HCT116 (cell line): Measurements from ENCODE around the gene SIGLEC14. TPM values are rescaled to one million over a fixed set of nuclear protein-coding genes. Genes with fewer than 3 reads are reported as not detected.

ENCODE experiments used
- ATAC-seq: fragments of 200-7000 bp; cut with Tn5 transposase; 2 replicates; pipeline ENCODE4 v1.9.1; 2020; ENCODE audit warnings: mild to moderate bottlenecking, moderate library complexity
- BruUV-seq: library from RNA; stranded (reverse); fragments of 400-500 nt; replicated peaks from 2 replicates; lab custom pipeline; 2021; lab: Mats Ljungman, UMichigan
- CTCF ChIA-PET: fragments of 300-600 bp; sonication (Branson Sonifier 250); formaldehyde crosslinking; loops from one replicate; lab custom pipeline; 2021; ENCODE audit warnings: antibody characterized with exemption; lab: Charles Lee
- POLR2A ChIA-PET: fragments of 300-600, 350-600 bp; sonication (Branson Sonifier 250); formaldehyde crosslinking; loops from one replicate; lab custom pipeline; 2021; ENCODE audit warnings: antibody characterized with exemption; lab: Charles Lee
- RAD21 ChIA-PET, 2 experiments: fragments of 300-600 bp; sonication (Branson Sonifier 250); formaldehyde crosslinking; loops; one replicate each; lab custom pipeline; 2023; ENCODE audit warnings: low total read pairs in 2 of 2; ENCODE audit not compliant: uncharacterized antibody in 2 of 2, unreplicated experiment in 2 of 2, low non-redundant PET in 1 of 2; lab: Charles Lee
- DNase-seq: peaks from one replicate; pipeline ENCODE4 v3.0.0-alpha.2; 2010; ENCODE audit warnings: low read depth, low spot score
- H2AFZ ChIP-seq: fragments of 200-600 bp; shearing (Covaris generic), sonication (generic); 2 replicates; pipeline ENCODE4 v1.6.1; 2017; ENCODE audit warnings: low read depth, mixed run types, mixed read lengths, antibody characterized with exemption, low read length; ENCODE audit not compliant: poor library complexity, severe bottlenecking
- H3K27ac ChIP-seq: 2 replicates; pipeline ENCODE4 v1.5.1; 2012; ENCODE audit warnings: low read depth, low read length
- H3K27me3 ChIP-seq: fragments of 200-600 bp; sonication (generic); 2 replicates; pipeline ENCODE4 v1.6.1; 2016; ENCODE audit warnings: mixed run types, low read length, mixed read lengths; ENCODE audit not compliant: insufficient read depth
- H3K36me3 ChIP-seq, 2 experiments: fragments of 200-500 bp in 1 of 2; fragments of 200-600 bp in 1 of 2; sonication (Bioruptor generic) in 1 of 2; sonication (generic) in 1 of 2; 2 replicates each; pipeline versions ENCODE4 v1.5.1 to v1.6.1; 2014 to 2016; ENCODE audit warnings: low read length in 2 of 2, inconsistent platforms in 1 of 2, mixed read lengths in 1 of 2, mixed run types in 1 of 2; ENCODE audit not compliant: insufficient read depth in 2 of 2, control insufficient read depth in 1 of 2
- H3K4me1 ChIP-seq, 2 experiments: fragments of 200-600 bp in 1 of 2; sonication (generic) in 1 of 2; 2 replicates each; pipeline versions ENCODE4 v1.5.1 to v1.6.1; 2012 to 2017; ENCODE audit warnings: low read length in 2 of 2, inconsistent platforms in 1 of 2, mild to moderate bottlenecking in 1 of 2, mixed read lengths in 1 of 2, mixed run types in 1 of 2, moderate library complexity in 1 of 2; ENCODE audit not compliant: insufficient read depth in 2 of 2, control insufficient read depth in 1 of 2
- H3K4me2 ChIP-seq: fragments of 200-600 bp; sonication (generic); 2 replicates; pipeline ENCODE4 v1.6.1; 2017; ENCODE audit warnings: mixed run types, low read length, mixed read lengths
- H3K4me3 ChIP-seq, 2 experiments: fragments of 200-600 bp in 1 of 2; sonication (generic) in 1 of 2; replicated peaks in 1 of 2; 2 replicates each; pipeline ENCODE4 v1.5.1; 2011 to 2016; ENCODE audit warnings: low read length in 2 of 2, control low read depth in 1 of 2, low read depth in 1 of 2, mild to moderate bottlenecking in 1 of 2, mixed read lengths in 1 of 2, mixed run types in 1 of 2
- H3K79me2 ChIP-seq: fragments of 200-600 bp; sonication (generic); 2 replicates; pipeline ENCODE4 v1.6.1; 2017; ENCODE audit warnings: mild to moderate bottlenecking, mixed run types, low read length, moderate library complexity, mixed read lengths; ENCODE audit not compliant: insufficient read depth
- H3K9ac ChIP-seq: fragments of 200-600 bp; sonication (generic); 2 replicates; pipeline ENCODE4 v1.6.1; 2016; ENCODE audit warnings: low read length, mixed read lengths
- H3K9me2 ChIP-seq: fragments of 200-600 bp; sonication (generic), shearing (Covaris generic); 2 replicates; pipeline ENCODE4 v1.6.1; 2017; ENCODE audit warnings: mixed run types, mild to moderate bottlenecking, moderate library complexity; ENCODE audit not compliant: insufficient read depth
- H3K9me3 ChIP-seq, 2 experiments: fragments of 200-500 bp in 1 of 2; fragments of 200-600 bp in 1 of 2; sonication (Bioruptor generic) in 1 of 2; sonication (generic) in 1 of 2; 2 replicates each; pipeline ENCODE4 v1.6.1; 2014 to 2017; ENCODE audit warnings: low read length in 2 of 2, mixed read lengths in 2 of 2, inconsistent platforms in 1 of 2, low read depth in 1 of 2, mild to moderate bottlenecking in 1 of 2, mixed run types in 1 of 2, moderate library complexity in 1 of 2; ENCODE audit not compliant: control insufficient read depth in 1 of 2, insufficient read depth in 1 of 2
- H4K20me1 ChIP-seq: fragments of 200-600 bp; sonication (generic), shearing (Covaris generic); 2 replicates; pipeline ENCODE4 v1.6.1; 2017; ENCODE audit warnings: mixed run types, mild to moderate bottlenecking, moderate library complexity; ENCODE audit not compliant: insufficient read depth
- CEBPB ChIP-seq: IDR thresholded peaks from 2 replicates; pipeline ENCODE4 v1.6.1; 2012; ENCODE audit warnings: low read depth
- EGR1 ChIP-seq: IDR thresholded peaks from 2 replicates; pipeline ENCODE4 v1.6.1; 2012; ENCODE audit warnings: low read depth
- ELF1 ChIP-seq: IDR thresholded peaks from 2 replicates; pipeline ENCODE4 v1.6.1; 2012; ENCODE audit warnings: low read depth, borderline replicate concordance
- EZH2 ChIP-seq: fragments of 200-600 bp; sonication (generic); IDR thresholded peaks from 2 replicates; pipeline ENCODE4 v1.6.1; 2017; ENCODE audit warnings: antibody characterized with exemption, mixed run types
- EZH2phosphoT487 ChIP-seq: fragments of 200-600 bp; IDR thresholded peaks from 2 replicates; pipeline ENCODE4 v1.6.1; 2018; ENCODE audit warnings: antibody characterized with exemption, borderline replicate concordance
- POLR2A ChIP-seq: IDR thresholded peaks from 2 replicates; pipeline ENCODE4 v1.7.0; 2011; ENCODE audit warnings: borderline replicate concordance; ENCODE audit not compliant: insufficient read depth, insufficient read length; ENCODE audit errors: extremely low read depth
- SIN3A ChIP-seq: IDR thresholded peaks from 2 replicates; pipeline ENCODE4 v1.6.1; 2012; ENCODE audit warnings: low read depth
- SP1 ChIP-seq: IDR thresholded peaks from 2 replicates; pipeline ENCODE4 v1.6.1; 2012; ENCODE audit warnings: low read depth
- SRF ChIP-seq: IDR thresholded peaks from 2 replicates; pipeline ENCODE4 v1.6.1; 2012; ENCODE audit warnings: low read depth
- TCF7L2 ChIP-seq: IDR thresholded peaks from 2 replicates; pipeline ENCODE4 v1.7.0; 2011; ENCODE audit warnings: borderline replicate concordance, inconsistent platforms; ENCODE audit not compliant: insufficient read depth, insufficient read length; ENCODE audit errors: extremely low read depth
- ZNF274 ChIP-seq: fragments of 200-500 bp; sonication (Bioruptor generic); IDR thresholded peaks from 2 replicates; pipeline ENCODE4 v1.6.1; 2014; ENCODE audit warnings: mild to moderate bottlenecking, low read depth, low read length, inconsistent platforms
- intact Hi-C: fragments of 100-400 bp; cut with micrococcal nuclease; formaldehyde crosslinking; loops from 2 replicates; pipeline ENCODE4 v1.10.0; 2022
- total RNA-seq: library from RNA; stranded (reverse); gene quantifications from one replicate; pipeline ENCODE4 v1.2.1, GENCODE V29; 2021; ENCODE audit not compliant: unreplicated experiment
- TF ChIP-seq, protein P1 (sequence below), 3 experiments: fragments of 200-600 bp in 1 of 3; sonication (generic) in 1 of 3; IDR thresholded peaks in 2 of 3; conservative IDR thresholded peaks in 1 of 3; 2 replicates each; pipeline ENCODE4 v1.5.1; 2012 to 2017; ENCODE audit warnings: low read depth in 2 of 3, low read length in 2 of 3, antibody characterized with exemption in 1 of 3, borderline replicate concordance in 1 of 3, control low read depth in 1 of 3, mild to moderate bottlenecking in 1 of 3, mixed read lengths in 1 of 3, mixed run types in 1 of 3, moderate library complexity in 1 of 3; ENCODE audit not compliant: insufficient read depth in 1 of 3
- TF ChIP-seq, protein P2 (sequence below): IDR thresholded peaks from 2 replicates; pipeline ENCODE4 v1.6.1; 2012; ENCODE audit warnings: low read depth
- TF ChIP-seq, protein P3 (sequence below): IDR thresholded peaks from 2 replicates; pipeline ENCODE4 v1.6.1; 2012
- TF ChIP-seq, protein P4 (sequence below): IDR thresholded peaks from 2 replicates; pipeline ENCODE4 v1.6.1; 2011; ENCODE audit warnings: mild to moderate bottlenecking, low read length, moderate library complexity; ENCODE audit not compliant: insufficient replicate concordance; ENCODE audit errors: extremely low read depth

The SIGLEC14 gene
- total RNA-seq, 1 experiment from 2014 or later, result not detected

DNA sequence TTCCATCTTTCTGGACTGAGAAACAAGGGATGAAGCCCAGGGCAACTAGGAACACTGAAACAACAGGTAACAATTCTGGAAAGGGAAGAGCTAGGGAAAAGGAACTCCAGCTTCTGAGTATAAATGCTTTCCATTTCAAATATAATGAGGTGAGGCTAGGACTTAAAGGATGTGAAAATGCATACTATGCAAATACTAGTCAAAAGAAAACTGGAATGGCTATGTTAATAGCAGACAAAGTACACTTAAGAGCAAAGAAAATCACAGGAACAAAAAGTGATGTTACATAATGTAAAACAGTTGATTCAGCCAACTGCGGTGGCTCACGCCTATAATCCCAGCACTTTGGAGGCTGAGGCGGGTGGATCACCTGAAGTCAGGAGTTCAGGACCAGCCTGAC is 6.2 kb downstream of the SIGLEC14 start:
- no peaks in the 10 kb centered on the region for H3K4me1 ChIP-seq
- CTCF ChIA-PET, result interaction anchor here (1.6 kb wide), 1 partner anchor 17 kb away, joined by 7 read pairs; no protein-coding TSS in a partner anchor
- no TSS peak for BruUV-seq
- RAD21 ChIA-PET, result no interaction called here
- DNase-seq, result no peak
- H4K20me1 ChIP-seq, result no peaks in the 10 kb centered on the region
- no peaks in the 10 kb centered on the region for H3K9me2 ChIP-seq
- intact Hi-C loops, result no loop called here
- no peak overlapping the region for H3K4me3 ChIP-seq
- H3K79me2 ChIP-seq, result no peaks in the 10 kb centered on the region
- TF ChIP-seq, protein P1, sequence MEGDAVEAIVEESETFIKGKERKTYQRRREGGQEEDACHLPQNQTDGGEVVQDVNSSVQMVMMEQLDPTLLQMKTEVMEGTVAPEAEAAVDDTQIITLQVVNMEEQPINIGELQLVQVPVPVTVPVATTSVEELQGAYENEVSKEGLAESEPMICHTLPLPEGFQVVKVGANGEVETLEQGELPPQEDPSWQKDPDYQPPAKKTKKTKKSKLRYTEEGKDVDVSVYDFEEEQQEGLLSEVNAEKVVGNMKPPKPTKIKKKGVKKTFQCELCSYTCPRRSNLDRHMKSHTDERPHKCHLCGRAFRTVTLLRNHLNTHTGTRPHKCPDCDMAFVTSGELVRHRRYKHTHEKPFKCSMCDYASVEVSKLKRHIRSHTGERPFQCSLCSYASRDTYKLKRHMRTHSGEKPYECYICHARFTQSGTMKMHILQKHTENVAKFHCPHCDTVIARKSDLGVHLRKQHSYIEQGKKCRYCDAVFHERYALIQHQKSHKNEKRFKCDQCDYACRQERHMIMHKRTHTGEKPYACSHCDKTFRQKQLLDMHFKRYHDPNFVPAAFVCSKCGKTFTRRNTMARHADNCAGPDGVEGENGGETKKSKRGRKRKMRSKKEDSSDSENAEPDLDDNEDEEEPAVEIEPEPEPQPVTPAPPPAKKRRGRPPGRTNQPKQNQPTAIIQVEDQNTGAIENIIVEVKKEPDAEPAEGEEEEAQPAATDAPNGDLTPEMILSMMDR (IDR thresholded peaks at IDR 0.05 in 2 of 3, conservative IDR thresholded peaks at IDR 0.05 in 1 of 3; ENCODE audit: borderline replicate concordance in 1 of 3, insufficient read depth in 1 of 3, low read depth in 2 of 3, low read length in 2 of 3), result no peak
- TF ChIP-seq TCF7L2 (no peak), EGR1 (no peak), ZNF274 (no peak), EZH2 (no peak), SP1 (no peak), SIN3A (no peak), POLR2A (no peak), CEBPB (no peak), ELF1 (no peak), SRF (no peak), EZH2phosphoT487 (no peak)
- TF ChIP-seq, protein P2, sequence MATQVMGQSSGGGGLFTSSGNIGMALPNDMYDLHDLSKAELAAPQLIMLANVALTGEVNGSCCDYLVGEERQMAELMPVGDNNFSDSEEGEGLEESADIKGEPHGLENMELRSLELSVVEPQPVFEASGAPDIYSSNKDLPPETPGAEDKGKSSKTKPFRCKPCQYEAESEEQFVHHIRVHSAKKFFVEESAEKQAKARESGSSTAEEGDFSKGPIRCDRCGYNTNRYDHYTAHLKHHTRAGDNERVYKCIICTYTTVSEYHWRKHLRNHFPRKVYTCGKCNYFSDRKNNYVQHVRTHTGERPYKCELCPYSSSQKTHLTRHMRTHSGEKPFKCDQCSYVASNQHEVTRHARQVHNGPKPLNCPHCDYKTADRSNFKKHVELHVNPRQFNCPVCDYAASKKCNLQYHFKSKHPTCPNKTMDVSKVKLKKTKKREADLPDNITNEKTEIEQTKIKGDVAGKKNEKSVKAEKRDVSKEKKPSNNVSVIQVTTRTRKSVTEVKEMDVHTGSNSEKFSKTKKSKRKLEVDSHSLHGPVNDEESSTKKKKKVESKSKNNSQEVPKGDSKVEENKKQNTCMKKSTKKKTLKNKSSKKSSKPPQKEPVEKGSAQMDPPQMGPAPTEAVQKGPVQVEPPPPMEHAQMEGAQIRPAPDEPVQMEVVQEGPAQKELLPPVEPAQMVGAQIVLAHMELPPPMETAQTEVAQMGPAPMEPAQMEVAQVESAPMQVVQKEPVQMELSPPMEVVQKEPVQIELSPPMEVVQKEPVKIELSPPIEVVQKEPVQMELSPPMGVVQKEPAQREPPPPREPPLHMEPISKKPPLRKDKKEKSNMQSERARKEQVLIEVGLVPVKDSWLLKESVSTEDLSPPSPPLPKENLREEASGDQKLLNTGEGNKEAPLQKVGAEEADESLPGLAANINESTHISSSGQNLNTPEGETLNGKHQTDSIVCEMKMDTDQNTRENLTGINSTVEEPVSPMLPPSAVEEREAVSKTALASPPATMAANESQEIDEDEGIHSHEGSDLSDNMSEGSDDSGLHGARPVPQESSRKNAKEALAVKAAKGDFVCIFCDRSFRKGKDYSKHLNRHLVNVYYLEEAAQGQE, result no peak
- TF ChIP-seq, protein P3, sequence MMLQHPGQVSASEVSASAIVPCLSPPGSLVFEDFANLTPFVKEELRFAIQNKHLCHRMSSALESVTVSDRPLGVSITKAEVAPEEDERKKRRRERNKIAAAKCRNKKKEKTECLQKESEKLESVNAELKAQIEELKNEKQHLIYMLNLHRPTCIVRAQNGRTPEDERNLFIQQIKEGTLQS, result no peak
- TF ChIP-seq, protein P4, sequence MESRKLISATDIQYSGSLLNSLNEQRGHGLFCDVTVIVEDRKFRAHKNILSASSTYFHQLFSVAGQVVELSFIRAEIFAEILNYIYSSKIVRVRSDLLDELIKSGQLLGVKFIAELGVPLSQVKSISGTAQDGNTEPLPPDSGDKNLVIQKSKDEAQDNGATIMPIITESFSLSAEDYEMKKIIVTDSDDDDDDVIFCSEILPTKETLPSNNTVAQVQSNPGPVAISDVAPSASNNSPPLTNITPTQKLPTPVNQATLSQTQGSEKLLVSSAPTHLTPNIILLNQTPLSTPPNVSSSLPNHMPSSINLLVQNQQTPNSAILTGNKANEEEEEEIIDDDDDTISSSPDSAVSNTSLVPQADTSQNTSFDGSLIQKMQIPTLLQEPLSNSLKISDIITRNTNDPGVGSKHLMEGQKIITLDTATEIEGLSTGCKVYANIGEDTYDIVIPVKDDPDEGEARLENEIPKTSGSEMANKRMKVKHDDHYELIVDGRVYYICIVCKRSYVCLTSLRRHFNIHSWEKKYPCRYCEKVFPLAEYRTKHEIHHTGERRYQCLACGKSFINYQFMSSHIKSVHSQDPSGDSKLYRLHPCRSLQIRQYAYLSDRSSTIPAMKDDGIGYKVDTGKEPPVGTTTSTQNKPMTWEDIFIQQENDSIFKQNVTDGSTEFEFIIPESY, result no peak
- H3K4me2 ChIP-seq, result no peak overlapping the region
- no peak for ATAC-seq
- no peak overlapping the region for H3K9ac ChIP-seq
- no peak overlapping the region for H3K27ac ChIP-seq
- no peak overlapping the region for H2AFZ ChIP-seq
- no peaks in the 10 kb centered on the region for H3K9me3 ChIP-seq
- no peaks in the 10 kb centered on the region for H3K36me3 ChIP-seq
- peaks cover 59% of the 10 kb centered on the region for H3K27me3 ChIP-seq
- POLR2A ChIA-PET, result no interaction called here
